Lower leg skin (tissue), 4 donors: ENCODE data around the gene FAM136A. TPM values are rescaled to one million over a fixed set of nuclear protein-coding genes. Genes with fewer than 3 reads are reported as not detected.

ENCODE experiments used
- DNase-seq, 2 donors: peaks; one replicate each; pipeline ENCODE4 v3.0.0-alpha.2; 2019; ENCODE audit warnings: low spot score in 2 of 2
- H3K4me3 ChIP-seq: fragments of 200-600 bp; sonication (generic); 2 replicates; pipeline ENCODE4 v1.5.1; 2017; ENCODE audit warnings: mild to moderate bottlenecking, low read depth; ENCODE audit not compliant: poor library complexity, severe bottlenecking
- POLR2A ChIP-seq, 2 donors: fragments of 450-650 bp; IDR thresholded peaks; one replicate each; pipeline ENCODE4 v1.6.1; 2016 to 2017; ENCODE audit warnings: antibody characterized with exemption in 2 of 2, mild to moderate bottlenecking in 1 of 2, moderate library complexity in 1 of 2
- WGBS, 2 donors: methylation state at CpG; one replicate each; pipeline ENCODE4 v1.1.5; 2018; 5-methylcytosine and 5-hydroxymethylcytosine counted together
- intact Hi-C: fragments of 100-400 bp; cut with DNase I; formaldehyde crosslinking; loops from one replicate; pipeline ENCODE4 v1.15.0; 2023; ENCODE audit warnings: low total_unique reads
- total RNA-seq, 4 donors: library from RNA; depleted of rRNA; stranded (reverse); fragments of >200 nt; gene quantifications; one replicate each; pipeline ENCODE4 v1.1.0, GENCODE V29; 2016
- TF ChIP-seq, protein P1 (sequence below), 3 donors: fragments of 450-650 bp; IDR thresholded peaks; one replicate each; pipeline ENCODE4 v1.5.1; 2016; ENCODE audit warnings: antibody characterized with exemption in 3 of 3, mild to moderate bottlenecking in 3 of 3, moderate library complexity in 2 of 3

FAM136A gene
- 10 to 100 TPM; 20.1 to 22.4 (median 21.3) TPM for total RNA-seq

DNA sequence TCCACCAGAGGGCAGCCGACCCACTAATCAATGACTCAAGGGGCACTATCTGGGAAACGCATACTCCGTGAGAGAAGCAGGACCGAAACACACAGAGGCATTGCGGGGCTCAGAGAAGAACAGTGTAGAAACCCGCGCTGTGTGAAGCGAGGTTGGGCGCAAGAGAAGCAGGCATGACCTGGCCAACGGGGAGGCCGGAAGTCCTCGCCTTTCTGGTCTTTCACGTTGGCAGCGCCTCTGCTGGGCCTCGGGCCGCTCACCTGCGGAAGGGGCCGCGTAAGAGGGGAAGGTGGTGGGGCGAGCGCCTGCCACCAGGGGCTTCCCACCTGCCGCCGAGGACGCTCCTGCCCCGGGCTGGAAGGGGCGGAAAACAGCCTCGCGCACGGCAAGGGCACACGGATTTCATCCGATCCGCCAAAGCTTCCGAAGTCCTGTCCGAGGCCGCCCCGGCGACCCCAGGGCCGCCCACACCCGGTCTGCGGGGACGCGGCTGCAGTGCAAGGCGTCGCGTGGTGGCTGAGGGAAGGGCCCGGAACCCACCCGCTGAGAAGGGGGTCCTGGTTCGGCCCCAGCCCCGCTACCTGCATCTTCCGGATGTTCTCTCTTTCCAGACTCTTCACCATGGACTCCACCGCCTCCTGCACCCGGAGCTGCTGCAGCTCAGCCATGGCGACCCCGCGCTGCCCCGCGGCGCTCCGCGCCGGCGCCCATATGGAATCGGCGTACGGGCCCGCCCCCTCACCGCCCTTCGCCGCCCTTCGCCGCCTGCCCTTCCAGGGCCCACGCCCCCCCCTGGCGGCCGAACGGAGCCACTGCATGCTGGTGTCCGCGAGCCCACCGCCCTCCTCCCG, at the start of gene FAM136A:
Gene FAM136A, minus strand, starts transcription at position 724 of the 851 bp plus-strand sequence. Its CDS starts 56 bp downstream, at position 668.
- TF ChIP-seq, protein P1, sequence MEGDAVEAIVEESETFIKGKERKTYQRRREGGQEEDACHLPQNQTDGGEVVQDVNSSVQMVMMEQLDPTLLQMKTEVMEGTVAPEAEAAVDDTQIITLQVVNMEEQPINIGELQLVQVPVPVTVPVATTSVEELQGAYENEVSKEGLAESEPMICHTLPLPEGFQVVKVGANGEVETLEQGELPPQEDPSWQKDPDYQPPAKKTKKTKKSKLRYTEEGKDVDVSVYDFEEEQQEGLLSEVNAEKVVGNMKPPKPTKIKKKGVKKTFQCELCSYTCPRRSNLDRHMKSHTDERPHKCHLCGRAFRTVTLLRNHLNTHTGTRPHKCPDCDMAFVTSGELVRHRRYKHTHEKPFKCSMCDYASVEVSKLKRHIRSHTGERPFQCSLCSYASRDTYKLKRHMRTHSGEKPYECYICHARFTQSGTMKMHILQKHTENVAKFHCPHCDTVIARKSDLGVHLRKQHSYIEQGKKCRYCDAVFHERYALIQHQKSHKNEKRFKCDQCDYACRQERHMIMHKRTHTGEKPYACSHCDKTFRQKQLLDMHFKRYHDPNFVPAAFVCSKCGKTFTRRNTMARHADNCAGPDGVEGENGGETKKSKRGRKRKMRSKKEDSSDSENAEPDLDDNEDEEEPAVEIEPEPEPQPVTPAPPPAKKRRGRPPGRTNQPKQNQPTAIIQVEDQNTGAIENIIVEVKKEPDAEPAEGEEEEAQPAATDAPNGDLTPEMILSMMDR (IDR thresholded peaks at IDR 0.05) = peak in 1 of 3 donors; percentile 33
- no peak for TF ChIP-seq POLR2A (IDR thresholded peaks at IDR 0.05)
- 1% methylated on average over 20 to 53 of the region's 79 CpGs for whole genome bisulfite sequencing, 2 donors
- intact Hi-C loops = loop anchor here (10.0 kb wide), 1 partner anchor 343 kb away; no protein-coding TSS in a partner anchor
- H3K4me3 ChIP-seq = peak within 1 kb of the TSS; percentile 94
- peak; percentile 73 to 96 for DNase-seq

- H3K4me3 ChIP-seq = no peak overlapping the region
- 73 to 81% methylated on average over 3 of the region's 3 CpGs for WGBS, 2 donors
- DNase-seq = no peak
- intact Hi-C loops = loop anchor here (10.0 kb wide), 1 partner anchor 295 kb away; no protein-coding TSS in a partner anchor
- no peak for TF ChIP-seq POLR2A (IDR thresholded peaks at IDR 0.05)
- TF ChIP-seq, protein P1 (IDR thresholded peaks at IDR 0.05) = no peak
Measured at GRCh38 chr2:70349921-70350685, 48.2 kb upstream of the FAM136A start.

DNA sequence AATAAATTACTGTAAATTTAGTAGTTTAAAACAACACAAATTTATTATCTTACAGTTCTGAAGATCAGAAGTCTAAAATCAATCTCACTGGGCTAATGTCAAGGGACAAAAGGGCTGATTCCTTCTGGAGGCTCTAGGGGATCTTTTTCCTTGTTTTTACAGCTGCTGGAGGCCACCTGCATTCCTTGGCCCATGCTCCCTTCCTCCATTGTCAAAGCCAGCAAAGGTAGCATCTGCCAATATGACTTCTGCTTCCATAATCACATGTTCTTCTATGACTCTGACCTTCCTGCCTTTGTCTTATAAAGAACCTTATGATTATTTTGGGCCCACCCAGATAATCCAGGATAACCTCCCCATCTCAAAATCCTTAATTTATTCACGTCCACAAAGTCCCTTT, 46.0 kb upstream of the FAM136A start:
- H3K4me3 ChIP-seq = no peak overlapping the region
- TF ChIP-seq, protein P1 (IDR thresholded peaks at IDR 0.05) = no peak
- no peak for TF ChIP-seq POLR2A (IDR thresholded peaks at IDR 0.05)
- DNase-seq = no peak
- 75 to 76% methylated on average over 1 of the region's 1 CpG for WGBS, 2 donors
- intact Hi-C loops = loop anchor here (10.0 kb wide), 1 partner anchor 297 kb away; no protein-coding TSS in a partner anchor

DNA sequence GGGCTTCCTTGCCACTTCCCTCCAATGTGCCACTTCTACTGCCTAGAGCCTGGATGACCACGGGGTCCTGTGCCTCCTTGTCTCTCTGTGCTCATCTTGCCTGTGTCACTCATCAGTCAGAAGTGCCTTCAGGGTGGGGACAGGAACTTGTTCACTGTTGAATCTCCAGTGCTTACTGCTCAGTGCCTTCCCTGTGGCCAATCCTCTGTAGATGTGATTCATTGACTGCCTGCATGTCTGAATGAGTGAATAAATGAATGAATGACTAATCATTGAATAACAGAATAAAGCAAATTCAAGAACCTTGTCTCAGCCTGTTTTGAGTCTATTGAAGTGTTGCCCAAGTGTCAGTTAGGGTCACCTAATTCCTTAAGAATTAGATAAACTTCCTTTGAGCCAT, 42.3 kb upstream of the FAM136A start:
- 24 to 27% methylated on average over 1 of the region's 1 CpG for WGBS, 2 donors
- TF ChIP-seq, protein P1 (IDR thresholded peaks at IDR 0.05) = no peak
- TF ChIP-seq POLR2A (IDR thresholded peaks at IDR 0.05) = no peak
- DNase-seq = no peak
- intact Hi-C loops = loop anchor here (10.0 kb wide), 1 partner anchor 301 kb away; no protein-coding TSS in a partner anchor
- no peak overlapping the region for H3K4me3 ChIP-seq

- intact Hi-C loops = loop anchor here (2.0 to 10.0 kb wide), 2 partner anchors 275 to 303 kb away; no protein-coding TSS in a partner anchor
- no peak for TF ChIP-seq POLR2A (IDR thresholded peaks at IDR 0.05)
- TF ChIP-seq, protein P1 (IDR thresholded peaks at IDR 0.05) = no peak
- no peak overlapping the region for H3K4me3 ChIP-seq
- no peak for DNase-seq
Measured at GRCh38 chr2:70341477-70341765, 39.6 kb upstream of the FAM136A start.
